CD14-positive monocyte (primary cell): ENCODE results near the gene OR10H5. TPM values are rescaled to one million over a fixed set of nuclear protein-coding genes. Genes with fewer than 3 reads are reported as not detected.
"Not testable (repeated sequence)": the region's sequence is repeated elsewhere in the genome, so short reads cannot be mapped to it uniquely, and the experiment has no call there.

Source experiments
- DNase-seq, 3 donors: peaks; one replicate each; pipeline ENCODE4 v3.0.0-alpha.2; 2011 to 2022
- H2AFZ ChIP-seq: 2 replicates; pipeline ENCODE4 v1.6.0; 2012; ENCODE audit warnings: mild to moderate bottlenecking, low read depth, low read length, inconsistent platforms; ENCODE audit not compliant: insufficient read depth, poor library complexity, severe bottlenecking
- H3K27ac ChIP-seq, 2 donors: 1 replicate in 1 of 2; 2 replicates in 1 of 2; pipeline ENCODE4 v1.5.1; 2012 to 2013; ENCODE audit warnings: low read length in 2 of 2, control low read depth in 1 of 2, inconsistent platforms in 1 of 2, low read depth in 1 of 2, mild to moderate bottlenecking in 1 of 2
- H3K27me3 ChIP-seq, 2 donors: one replicate each; pipeline versions ENCODE4 v1.6.0 to v1.6.1; 2011 to 2013; ENCODE audit warnings: low read length in 2 of 2; ENCODE audit not compliant: control insufficient read depth in 2 of 2, insufficient read depth in 2 of 2
- H3K36me3 ChIP-seq, 2 donors: replicated peaks in 1 of 2; 1 replicate in 1 of 2; 2 replicates in 1 of 2; pipeline versions ENCODE4 v1.5.1 to v1.6.1; 2012 to 2013; ENCODE audit warnings: low read length in 2 of 2, control low read depth in 1 of 2, inconsistent platforms in 1 of 2, mild to moderate bottlenecking in 1 of 2; ENCODE audit not compliant: insufficient read depth in 2 of 2, control insufficient read depth in 1 of 2
- H3K4me1 ChIP-seq, 2 donors: 1 replicate in 1 of 2; 2 replicates in 1 of 2; pipeline versions ENCODE4 v1.5.1 to v1.6.1; 2012 to 2013; ENCODE audit warnings: low read length in 2 of 2, control low read depth in 1 of 2, inconsistent platforms in 1 of 2, mild to moderate bottlenecking in 1 of 2, moderate library complexity in 1 of 2; ENCODE audit not compliant: insufficient read depth in 2 of 2, control insufficient read depth in 1 of 2
- H3K4me2 ChIP-seq: replicated peaks from 2 replicates; pipeline ENCODE3; 2012; ENCODE audit warnings: low read length, moderate library complexity, mild to moderate bottlenecking; ENCODE audit not compliant: poor library complexity, severe bottlenecking; ENCODE audit errors: extremely low read depth
- H3K4me3 ChIP-seq, 3 experiments: fragments of 200-600 bp in 1 of 3; sonication (generic) in 1 of 3; replicated peaks in 1 of 3; 1 replicate in 2 of 3; 2 replicates in 1 of 3; pipeline ENCODE4 v1.5.1; 2011 to 2013; ENCODE audit warnings: low read length in 3 of 3, mild to moderate bottlenecking in 3 of 3, control low read depth in 2 of 3, low read depth in 2 of 3, inconsistent platforms in 1 of 3, moderate library complexity in 1 of 3
- H3K79me2 ChIP-seq: 2 replicates; pipeline ENCODE4 v1.6.0; 2012; ENCODE audit warnings: mild to moderate bottlenecking, control low read depth, inconsistent platforms, low read length, moderate library complexity; ENCODE audit not compliant: insufficient read depth
- H3K9ac ChIP-seq: 2 replicates; pipeline ENCODE4 v1.6.0; 2017; ENCODE audit warnings: low read length, mild to moderate bottlenecking; ENCODE audit not compliant: insufficient read depth, poor library complexity, severe bottlenecking
- H3K9me3 ChIP-seq, 2 donors: replicated peaks in 1 of 2; 1 replicate in 1 of 2; 2 replicates in 1 of 2; pipeline versions ENCODE4 v1.5.1 to v1.6.1; 2012 to 2013; ENCODE audit warnings: low read length in 2 of 2, control low read depth in 1 of 2; ENCODE audit not compliant: control insufficient read depth in 1 of 2, insufficient read depth in 1 of 2
- H4K20me1 ChIP-seq: 2 replicates; pipeline ENCODE4 v1.6.0; 2012; ENCODE audit warnings: mild to moderate bottlenecking, low read length, control low read depth, moderate library complexity; ENCODE audit not compliant: insufficient read depth
- H3K27ac Mint-ChIP-seq, 7 donors: one replicate each; pipeline ENCODE4 v1.8.0; 2020; ENCODE audit warnings: mild to moderate bottlenecking in 7 of 7, mixed read lengths in 7 of 7, moderate library complexity in 6 of 7, inconsistent platforms in 2 of 7
- H3K27me3 Mint-ChIP-seq, 3 donors: one replicate each; pipeline ENCODE4 v1.8.0; 2021 to 2022; ENCODE audit warnings: low read depth in 3 of 3, mild to moderate bottlenecking in 3 of 3, mixed read lengths in 3 of 3, moderate library complexity in 3 of 3, inconsistent platforms in 1 of 3
- H3K36me3 Mint-ChIP-seq, 2 donors: one replicate each; pipeline ENCODE4 v1.8.0; 2020; ENCODE audit warnings: mixed read lengths in 2 of 2, inconsistent platforms in 1 of 2, mild to moderate bottlenecking in 1 of 2
- H3K4me1 Mint-ChIP-seq: one replicate; pipeline ENCODE4 v1.8.0; 2020; ENCODE audit warnings: mild to moderate bottlenecking, mixed read lengths
- H3K4me3 Mint-ChIP-seq, 2 donors: one replicate each; pipeline ENCODE4 v1.8.0; 2020; ENCODE audit warnings: mild to moderate bottlenecking in 2 of 2, mixed read lengths in 2 of 2, moderate library complexity in 1 of 2
- H3K9me3 Mint-ChIP-seq, 7 donors: one replicate each; pipeline ENCODE4 v1.8.0; 2020 to 2022; ENCODE audit warnings: mixed read lengths in 7 of 7, mild to moderate bottlenecking in 6 of 7, moderate library complexity in 6 of 7, inconsistent platforms in 2 of 7
- WGBS: methylation state at CpG from one replicate; pipeline ENCODE4 v1.1.5; 2013; ENCODE audit warnings: missing lambda C conversion rate; ENCODE audit not compliant: insufficient coverage; 5-methylcytosine and 5-hydroxymethylcytosine counted together
- intact Hi-C, 2 donors: fragments of 100-400 bp; cut with micrococcal nuclease; formaldehyde crosslinking; loops; one replicate each; pipeline versions ENCODE4 v1.15.0 to v1.15.1; 2023
- polyA plus RNA-seq, 3 donors: library from polyadenylated mRNA; depleted of rRNA in 1 of 3; unstranded in 2 of 3; stranded (reverse) in 1 of 3; fragments of 300-500 nt in 2 of 3; fragments of >200 nt in 1 of 3; fragmentation: Illumina TruSeq in 2 of 3; gene quantifications; 1 replicate in 2 of 3; 2 replicates in 1 of 3; pipeline ENCODE4 v1.2.3, GENCODE V29; 2012 to 2021
- TF ChIP-seq, protein P1 (sequence below): fragments of 200-600 bp; IDR thresholded peaks from one replicate; pipeline ENCODE4 v1.8.0; 2022; ENCODE audit warnings: antibody characterized with exemption, mild to moderate bottlenecking

The OR10H5 gene
- polyA plus RNA-seq, 3 donors, result not detected

DNA sequence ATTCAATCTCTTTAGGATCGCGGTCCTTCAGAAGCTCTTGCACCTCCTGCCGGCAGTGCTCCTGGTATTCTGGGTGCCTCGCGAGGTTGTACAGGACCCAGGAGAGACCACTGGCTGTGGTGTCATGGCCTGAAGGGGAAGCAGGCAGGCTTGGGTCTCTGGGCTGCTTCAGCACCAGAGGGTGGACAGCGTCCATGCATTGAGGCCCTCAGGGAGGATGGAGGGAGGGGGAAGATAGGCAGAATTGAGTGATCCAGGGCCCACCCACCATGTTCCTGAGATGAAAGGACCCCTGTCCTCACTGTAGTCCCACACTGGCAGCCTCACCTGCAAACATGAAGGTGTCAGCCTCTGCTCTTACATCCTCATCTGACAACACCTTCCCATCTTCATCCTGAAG, 17.9 kb upstream of the OR10H5 start:
- Mint-ChIP-seq H3K27me3 (peaks cover 6 to 14% (median 12%) of the 10 kb centered on the region in 3 donors), H3K9me3 (peaks cover 0 to 5% (median 0%) of the 10 kb centered on the region in 7 donors), H3K36me3 (no peaks in the 10 kb centered on the region), H3K27ac (no peak overlapping the region), H3K4me3 (no peak overlapping the region), H3K4me1 (no peaks in the 10 kb centered on the region)
- no peak overlapping the region for H3K27ac ChIP-seq
- H3K36me3 ChIP-seq, result no peaks in the 10 kb centered on the region
- intact Hi-C loops, result no loop called here
- no peaks in the 10 kb centered on the region for H3K79me2 ChIP-seq
- H3K27me3 ChIP-seq, result peaks cover 0 to 2% of the 10 kb centered on the region in 2 donors
- no peak overlapping the region for H2AFZ ChIP-seq
- no peaks in the 10 kb centered on the region for H3K4me1 ChIP-seq
- H3K9me3 ChIP-seq, result no peaks in the 10 kb centered on the region
- no peak for DNase-seq
- no peaks in the 10 kb centered on the region for H4K20me1 ChIP-seq
- no peak overlapping the region for H3K4me2 ChIP-seq
- 47% methylated on average over 5 of the region's 6 CpGs for WGBS
- TF ChIP-seq, protein P1, sequence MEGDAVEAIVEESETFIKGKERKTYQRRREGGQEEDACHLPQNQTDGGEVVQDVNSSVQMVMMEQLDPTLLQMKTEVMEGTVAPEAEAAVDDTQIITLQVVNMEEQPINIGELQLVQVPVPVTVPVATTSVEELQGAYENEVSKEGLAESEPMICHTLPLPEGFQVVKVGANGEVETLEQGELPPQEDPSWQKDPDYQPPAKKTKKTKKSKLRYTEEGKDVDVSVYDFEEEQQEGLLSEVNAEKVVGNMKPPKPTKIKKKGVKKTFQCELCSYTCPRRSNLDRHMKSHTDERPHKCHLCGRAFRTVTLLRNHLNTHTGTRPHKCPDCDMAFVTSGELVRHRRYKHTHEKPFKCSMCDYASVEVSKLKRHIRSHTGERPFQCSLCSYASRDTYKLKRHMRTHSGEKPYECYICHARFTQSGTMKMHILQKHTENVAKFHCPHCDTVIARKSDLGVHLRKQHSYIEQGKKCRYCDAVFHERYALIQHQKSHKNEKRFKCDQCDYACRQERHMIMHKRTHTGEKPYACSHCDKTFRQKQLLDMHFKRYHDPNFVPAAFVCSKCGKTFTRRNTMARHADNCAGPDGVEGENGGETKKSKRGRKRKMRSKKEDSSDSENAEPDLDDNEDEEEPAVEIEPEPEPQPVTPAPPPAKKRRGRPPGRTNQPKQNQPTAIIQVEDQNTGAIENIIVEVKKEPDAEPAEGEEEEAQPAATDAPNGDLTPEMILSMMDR, result no peak
- H3K9ac ChIP-seq, result no peak overlapping the region
- H3K4me3 ChIP-seq, result no peak overlapping the region

DNA sequence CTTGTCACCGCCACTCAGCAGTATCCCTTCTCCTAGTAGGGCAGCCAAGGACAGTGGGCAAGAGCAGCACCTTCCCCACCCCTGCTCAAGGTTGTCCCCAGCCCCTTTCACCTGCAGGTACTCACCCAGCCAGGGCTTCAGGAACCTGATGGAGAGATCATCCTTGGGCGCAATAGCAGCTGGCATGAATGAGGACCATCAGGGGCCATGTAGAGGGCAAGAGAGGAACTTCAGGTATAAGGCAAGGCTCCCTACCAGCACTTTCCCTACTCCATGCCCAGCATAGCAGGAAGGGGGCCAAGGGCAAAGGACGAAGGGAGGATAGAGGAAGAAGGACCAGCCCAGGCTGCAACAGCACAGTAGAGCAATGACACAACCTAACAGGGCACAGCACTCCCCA, 13.3 kb upstream of the OR10H5 start:
- H3K4me2 ChIP-seq, H3K27ac Mint-ChIP-seq, H3K4me3 ChIP-seq, H3K9me3 ChIP-seq, H3K36me3 ChIP-seq, intact Hi-C loops, H3K27me3 Mint-ChIP-seq, H4K20me1 ChIP-seq, H3K4me1 Mint-ChIP-seq, H3K36me3 Mint-ChIP-seq, H3K27ac ChIP-seq, H3K4me1 ChIP-seq, H2AFZ ChIP-seq, DNase-seq, H3K79me2 ChIP-seq, H3K9me3 Mint-ChIP-seq, H3K27me3 ChIP-seq, H3K9ac ChIP-seq, H3K4me3 Mint-ChIP-seq: not testable (repeated sequence)
- no CpG with 5 or more reads among the region's 3 CpGs for WGBS
